ENCODE data around the gene ARHGAP6.
"Not testable (repeated sequence)": the region's sequence is repeated elsewhere in the genome, so short reads cannot be mapped to it uniquely, and the experiment has no call there.

The ARHGAP6 gene

GRCh38 chrX:11647138-11647537 is 18.6 kb downstream of the ARHGAP6 start:
- no peak for DNase-seq

- DNase-seq = no peak
Observed at GRCh38 chrX:11641349-11642065, 24.2 kb downstream of the ARHGAP6 start.

- no peak for DNase-seq
Observed at GRCh38 chrX:11640089-11640488, 25.6 kb downstream of the ARHGAP6 start.

- DNase-seq = no peak
Observed at GRCh38 chrX:11632732-11633131, 33.0 kb downstream of the ARHGAP6 start.

GRCh38 chrX:11629593-11630211 is 36.0 kb downstream of the ARHGAP6 start:
- no peak for DNase-seq

- no peak for DNase-seq
Observed at GRCh38 chrX:11628399-11628798, 37.3 kb downstream of the ARHGAP6 start.

- DNase-seq = no peak
Observed at GRCh38 chrX:11626351-11626750, 39.4 kb downstream of the ARHGAP6 start.

GRCh38 chrX:11619441-11619840 is 46.3 kb downstream of the ARHGAP6 start:
- no peak for DNase-seq

- not testable (repeated sequence) for DNase-seq
Observed at GRCh38 chrX:11614253-11614652, 51.5 kb downstream of the ARHGAP6 start.

- no peak for DNase-seq
Observed at GRCh38 chrX:11611965-11612364, 53.8 kb downstream of the ARHGAP6 start.

- DNase-seq = no peak
Observed at GRCh38 chrX:11611161-11611560, 54.6 kb downstream of the ARHGAP6 start.

- DNase-seq = no peak
Observed at GRCh38 chrX:11609109-11609508, 56.6 kb downstream of the ARHGAP6 start.

GRCh38 chrX:11606408-11606807 is 59.3 kb downstream of the ARHGAP6 start:
- no peak for DNase-seq

GRCh38 chrX:11600578-11600977 is 65.1 kb downstream of the ARHGAP6 start:
- DNase-seq = no peak

GRCh38 chrX:11597479-11597878 is 68.2 kb downstream of the ARHGAP6 start:
- no peak for DNase-seq

- DNase-seq = no peak
Observed at GRCh38 chrX:11591723-11592346, 73.9 kb downstream of the ARHGAP6 start.

GRCh38 chrX:11589641-11590040 is 76.1 kb downstream of the ARHGAP6 start:
- no peak for DNase-seq

GRCh38 chrX:11588097-11588496 is 77.6 kb downstream of the ARHGAP6 start:
- DNase-seq = no peak

- DNase-seq = no peak
Observed at GRCh38 chrX:11585174-11585573, 80.5 kb downstream of the ARHGAP6 start.

GRCh38 chrX:11580789-11581188 is 84.9 kb downstream of the ARHGAP6 start:
- no peak for DNase-seq

GRCh38 chrX:11579636-11580600 is 85.8 kb downstream of the ARHGAP6 start:
- no peak for DNase-seq

- not testable (repeated sequence) for DNase-seq
Observed at GRCh38 chrX:11578301-11578700, 87.4 kb downstream of the ARHGAP6 start.

GRCh38 chrX:11577603-11578002 is 88.1 kb downstream of the ARHGAP6 start:
- DNase-seq = no peak

All from DMS79 treated with DMSO at 0.1 percent for 48 hours (cell line).